Eye (tissue), 1 donor: Measurements from ENCODE around the gene AUNIP.

Source experiments
- DNase-seq: peaks from one replicate; pipeline ENCODE4 v3.0.0-alpha.2; 2015

AUNIP gene

GRCh38 chr1:25787760-25788166 lies 71.5 kb downstream of the AUNIP start:
- no peak for DNase-seq

- no peak for DNase-seq
Measured at GRCh38 chr1:25786887-25787759, 72.1 kb downstream of the AUNIP start.

GRCh38 chr1:25785333-25786067 lies 73.8 kb downstream of the AUNIP start:
- no peak for DNase-seq

- peak; percentile 85 for DNase-seq
Measured at GRCh38 chr1:25784575-25785051, 74.6 kb downstream of the AUNIP start.
